H9 (cell line): ENCODE data around the gene SEMA3A. TPM values are rescaled to one million over a fixed set of nuclear protein-coding genes. Genes with fewer than 3 reads are reported as not detected.

Experiments
- DNase-seq: peaks from one replicate; pipeline ENCODE4 v3.0.0-alpha.2; 2017
- H2AFZ ChIP-seq: one replicate; pipeline ENCODE4 v1.6.1; 2013; ENCODE audit warnings: mild to moderate bottlenecking, low read length, control low read depth, moderate library complexity
- H2AK5ac ChIP-seq: 2 replicates; pipeline ENCODE4 v1.6.1; 2013; ENCODE audit warnings: low read length, control low read depth, mixed read lengths; ENCODE audit not compliant: insufficient read length
- H2BK120ac ChIP-seq: one replicate; pipeline ENCODE4 v1.6.1; 2013; ENCODE audit warnings: low read depth, mild to moderate bottlenecking, low read length, control low read depth, inconsistent platforms; ENCODE audit not compliant: poor library complexity, severe bottlenecking
- H2BK12ac ChIP-seq: 2 replicates; pipeline ENCODE4 v1.6.1; 2013; ENCODE audit warnings: low read length, control low read depth, mixed read lengths, low read depth; ENCODE audit not compliant: insufficient read length
- H2BK15ac ChIP-seq: 2 replicates; pipeline ENCODE4 v1.6.1; 2013; ENCODE audit warnings: low read depth, low read length, control low read depth
- H2BK20ac ChIP-seq: one replicate; pipeline ENCODE4 v1.6.1; 2013; ENCODE audit warnings: low read depth, mild to moderate bottlenecking, low read length, control low read depth, inconsistent platforms; ENCODE audit not compliant: poor library complexity, severe bottlenecking
- H2BK5ac ChIP-seq: 2 replicates; pipeline ENCODE4 v1.6.1; 2013; ENCODE audit warnings: low read length, control low read depth, mixed read lengths; ENCODE audit not compliant: insufficient read length
- H3K14ac ChIP-seq: 2 replicates; pipeline ENCODE4 v1.6.1; 2013; ENCODE audit warnings: low read length, control low read depth; ENCODE audit not compliant: insufficient read depth
- H3K18ac ChIP-seq: 2 replicates; pipeline ENCODE4 v1.6.1; 2013; ENCODE audit warnings: low read depth, mild to moderate bottlenecking, mixed read lengths, low read length, control low read depth; ENCODE audit not compliant: insufficient read length
- H3K23ac ChIP-seq: 2 replicates; pipeline ENCODE4 v1.6.1; 2013; ENCODE audit warnings: low read length, control low read depth, mixed read lengths, low read depth; ENCODE audit not compliant: insufficient read length
- H3K23me2 ChIP-seq: 2 replicates; pipeline ENCODE4 v1.6.1; 2013; ENCODE audit warnings: low read depth, mild to moderate bottlenecking, mixed read lengths, low read length, control low read depth; ENCODE audit not compliant: insufficient read length, poor library complexity, severe bottlenecking
- H3K27ac ChIP-seq: 2 replicates; pipeline ENCODE4 v1.5.1; 2013; ENCODE audit warnings: low read length, control low read depth, mixed read lengths, low read depth; ENCODE audit not compliant: insufficient read length
- H3K27me3 ChIP-seq: 2 replicates; pipeline ENCODE4 v1.6.1; 2013; ENCODE audit warnings: low read length, control low read depth, inconsistent platforms; ENCODE audit not compliant: insufficient read depth
- H3K4ac ChIP-seq: 2 replicates; pipeline ENCODE4 v1.6.1; 2013; ENCODE audit warnings: low read depth, mild to moderate bottlenecking, control low read depth, inconsistent platforms, low read length, moderate library complexity
- H3K4me1 ChIP-seq: 2 replicates; pipeline ENCODE4 v1.6.1; 2013; ENCODE audit warnings: low read length, control low read depth, inconsistent platforms; ENCODE audit not compliant: insufficient read depth
- H3K4me2 ChIP-seq: 2 replicates; pipeline ENCODE4 v1.6.1; 2013; ENCODE audit warnings: low read length, control low read depth, mixed read lengths; ENCODE audit not compliant: insufficient read length, insufficient read depth
- H3K56ac ChIP-seq: 2 replicates; pipeline ENCODE4 v1.6.1; 2013; ENCODE audit warnings: low read depth, mild to moderate bottlenecking, mixed read lengths, low read length, control low read depth; ENCODE audit not compliant: insufficient read length
- H3K79me1 ChIP-seq: 2 replicates; pipeline ENCODE4 v1.6.1; 2013; ENCODE audit warnings: low read depth, mild to moderate bottlenecking, moderate library complexity, low read length, control low read depth, inconsistent platforms; ENCODE audit not compliant: insufficient read depth, poor library complexity, severe bottlenecking
- H3K79me2 ChIP-seq: 2 replicates; pipeline ENCODE4 v1.6.1; 2013; ENCODE audit warnings: low read length, control low read depth, inconsistent platforms; ENCODE audit not compliant: insufficient read depth
- H3K9ac ChIP-seq: 2 replicates; pipeline ENCODE4 v1.6.1; 2013; ENCODE audit warnings: low read length, control low read depth, mixed read lengths; ENCODE audit not compliant: insufficient read length; ENCODE audit errors: extremely low read depth
- H3K9me3 ChIP-seq: one replicate; pipeline ENCODE4 v1.6.1; 2013; ENCODE audit warnings: low read depth, low read length, inconsistent platforms; ENCODE audit not compliant: control insufficient read depth
- H3T11ph ChIP-seq: one replicate; pipeline ENCODE4 v1.6.1; 2013; ENCODE audit warnings: mild to moderate bottlenecking, low read length, control low read depth, inconsistent platforms
- H4K20me1 ChIP-seq: one replicate; pipeline ENCODE4 v1.6.1; 2013; ENCODE audit not compliant: control insufficient read depth, insufficient read length, insufficient read depth
- H4K5ac ChIP-seq: 2 replicates; pipeline ENCODE4 v1.6.1; 2013; ENCODE audit warnings: low read depth, mild to moderate bottlenecking, mixed read lengths, low read length, control low read depth; ENCODE audit not compliant: insufficient read length
- H4K8ac ChIP-seq: replicated peaks from 2 replicates; pipeline ENCODE4 v1.6.1; 2013; ENCODE audit warnings: low read length, control low read depth, mixed read lengths, low read depth; ENCODE audit not compliant: insufficient read length
- H4K91ac ChIP-seq: 2 replicates; pipeline ENCODE4 v1.6.1; 2013; ENCODE audit warnings: low read depth, mild to moderate bottlenecking, moderate library complexity, mixed read lengths, low read length, control low read depth; ENCODE audit not compliant: insufficient read length
- H3K27ac Mint-ChIP-seq, 3 experiments: 2 replicates in 2 of 3; 3 replicates in 1 of 3; pipeline ENCODE4 v1.8.0; 2020 to 2021; ENCODE audit warnings: mixed read lengths in 3 of 3, mild to moderate bottlenecking in 1 of 3, moderate library complexity in 1 of 3
- H3K27me3 Mint-ChIP-seq: 2 replicates; pipeline ENCODE4 v1.8.0; 2021; ENCODE audit warnings: low read depth, mild to moderate bottlenecking, moderate library complexity, mixed read lengths
- H3K36me3 Mint-ChIP-seq, 3 experiments: 2 replicates in 2 of 3; 3 replicates in 1 of 3; pipeline ENCODE4 v1.8.0; 2020 to 2021; ENCODE audit warnings: low read depth in 3 of 3, mixed read lengths in 3 of 3; ENCODE audit not compliant: insufficient read depth in 1 of 3
- H3K4me1 Mint-ChIP-seq, 2 experiments: 2 replicates each; pipeline ENCODE4 v1.8.0; 2020; ENCODE audit warnings: mixed read lengths in 2 of 2
- H3K4me3 Mint-ChIP-seq, 2 experiments: 2 replicates in 1 of 2; 3 replicates in 1 of 2; pipeline ENCODE4 v1.8.0; 2020 to 2021; ENCODE audit warnings: mild to moderate bottlenecking in 2 of 2, mixed read lengths in 2 of 2, moderate library complexity in 1 of 2
- H3K9me3 Mint-ChIP-seq, 2 experiments: 2 replicates in 1 of 2; 3 replicates in 1 of 2; pipeline ENCODE4 v1.8.0; 2020; ENCODE audit warnings: mild to moderate bottlenecking in 2 of 2, mixed read lengths in 2 of 2, moderate library complexity in 1 of 2
- CTCF ChIP-seq: fragments of 200-600 bp; sonication (generic); conservative IDR thresholded peaks from 3 replicates; pipeline ENCODE4 v1.8.0; 2021; ENCODE audit warnings: antibody characterized with exemption, mild to moderate bottlenecking
- WGBS: extraction: QIAGEN DNeasy Blood & Tissue Kit; methylation state at CpG from one replicate; pipeline ENCODE4 v1.1.7; 2013; ENCODE audit warnings: missing lambda C conversion rate, low lambda C conversion rate, mixed read lengths; ENCODE audit not compliant: insufficient read length; ENCODE audit errors: extremely low coverage; 5-methylcytosine and 5-hydroxymethylcytosine counted together
- total RNA-seq: library from RNA; stranded (reverse); gene quantifications from 2 replicates; pipeline ENCODE4 v1.2.1, GENCODE V29; 2021

SEMA3A gene
- total RNA-seq, 1 experiment from 2014 or later: 60.0 TPM

GRCh38 chr7:84195295-84196060 is 889 bp upstream of the SEMA3A start:
- Histone ChIP-seq H3K4me1 (no peaks in the 10 kb centered on the region; the same call in 1 of the 2 replicates), H3K79me2 (peaks cover 11% of the 10 kb centered on the region; the same call in 1 of the 2 replicates), H2BK15ac (no peak overlapping the region), H4K8ac (no peak overlapping the region), H4K91ac (no peak overlapping the region), H3K4me2 (peak overlapping the region; percentile 99), H3K56ac (no peak overlapping the region), H3K9ac (no peak overlapping the region), H3K27me3 (no peaks in the 10 kb centered on the region), H3K9me3 (no peaks in the 10 kb centered on the region), H4K20me1 (no peaks in the 10 kb centered on the region), H3K79me1 (no peaks in the 10 kb centered on the region), H2BK120ac (no peak overlapping the region), H4K5ac (no peak overlapping the region), H2BK20ac (no peak overlapping the region), H3T11ph (no peak overlapping the region), H3K23ac (no peak overlapping the region), H3K27ac (peak overlapping the region; percentile 78), H2AFZ (no peak overlapping the region), H2BK12ac (no peak overlapping the region), H3K23me2 (peaks cover 16% of the 10 kb centered on the region), H3K4ac (no peak overlapping the region), H3K18ac (no peak overlapping the region), H3K14ac (no peak overlapping the region), H2AK5ac (no peak overlapping the region), H2BK5ac (no peak overlapping the region)
- H3K27ac Mint-ChIP-seq: peak overlapping the region; percentile 37 to 96 (median 94); a peak in 6 of 7 replicates
- peaks cover 49 to 53% of the 10 kb centered on the region in 2 experiments for H3K4me1 Mint-ChIP-seq
- peak overlapping the region; percentile 89 to 97 for H3K4me3 Mint-ChIP-seq
- no peaks in the 10 kb centered on the region for H3K27me3 Mint-ChIP-seq
- H3K9me3 Mint-ChIP-seq: no peaks in the 10 kb centered on the region
- WGBS: no CpG with 5 or more reads among the region's 6 CpGs
- TF ChIP-seq CTCF: no peak
- no peaks in the 10 kb centered on the region; a peak in 1 of 7 replicates for H3K36me3 Mint-ChIP-seq
- no peak for DNase-seq
